HEK293 (cell line): ENCODE results near the gene DEDD2.

ENCODE experiments used
- GFI1B ChIP-seq: fragments of 450-650 bp; formaldehyde crosslinking; IDR thresholded peaks from 2 replicates; pipeline ENCODE4 v1.5.1; 2016; ENCODE audit warnings: missing biosample characterization, missing genetic modification characterization
- HOXC10 ChIP-seq: sonication (generic); formaldehyde crosslinking; IDR thresholded peaks from 2 replicates; pipeline ENCODE4 v1.8.1; 2023; ENCODE audit warnings: mild to moderate bottlenecking, missing genetic modification reagents
- HOXD13 ChIP-seq: sonication (generic); formaldehyde crosslinking; IDR thresholded peaks from 2 replicates; pipeline ENCODE4 v1.8.0; 2022; ENCODE audit warnings: missing genetic modification reagents, borderline replicate concordance
- KLF9 ChIP-seq: fragments of 450-650 bp; formaldehyde crosslinking; IDR thresholded peaks from 2 replicates; pipeline ENCODE4 v1.5.1; 2016; ENCODE audit warnings: missing biosample characterization, missing genetic modification characterization, low read depth
- OSR2 ChIP-seq: fragments of 450-650 bp; formaldehyde crosslinking; IDR thresholded peaks from 2 replicates; pipeline ENCODE4 v1.5.1; 2016; ENCODE audit warnings: missing biosample characterization, missing genetic modification characterization
- OVOL3 ChIP-seq: fragments of 450-650 bp; formaldehyde crosslinking; IDR thresholded peaks from 2 replicates; pipeline ENCODE4 v1.5.1; 2016; ENCODE audit warnings: missing biosample characterization, missing genetic modification characterization
- PRDM10 ChIP-seq: fragments of 450-650 bp; formaldehyde crosslinking; IDR thresholded peaks from 2 replicates; pipeline ENCODE4 v1.5.1; 2016; ENCODE audit warnings: missing biosample characterization, missing genetic modification characterization
- SCRT2 ChIP-seq: fragments of 450-650 bp; formaldehyde crosslinking; IDR thresholded peaks from 2 replicates; pipeline ENCODE4 v1.5.1; 2016; ENCODE audit warnings: missing biosample characterization, missing genetic modification characterization
- TCF7L2 ChIP-seq: IDR thresholded peaks from 2 replicates; pipeline ENCODE4 v1.6.1; 2011; ENCODE audit warnings: low read depth, mild to moderate bottlenecking, inconsistent platforms, low read length, moderate library complexity, borderline replicate concordance
- ZBTB44 ChIP-seq: fragments of 450-650 bp; IDR thresholded peaks from 2 replicates; pipeline ENCODE4 v1.5.1; 2018; ENCODE audit warnings: missing biosample characterization, mild to moderate bottlenecking, missing genetic modification characterization
- ZBTB48 ChIP-seq: fragments of 450-650 bp; formaldehyde crosslinking; IDR thresholded peaks from 2 replicates; pipeline ENCODE4 v1.5.1; 2016; ENCODE audit warnings: missing biosample characterization, missing genetic modification characterization
- ZFP69B ChIP-seq: fragments of 450-650 bp; formaldehyde crosslinking; IDR thresholded peaks from 2 replicates; pipeline ENCODE4 v1.5.1; 2016; ENCODE audit warnings: missing biosample characterization, missing genetic modification characterization
- ZNF112 ChIP-seq: fragments of 450-650 bp; formaldehyde crosslinking; IDR thresholded peaks from 2 replicates; pipeline ENCODE4 v1.5.0; 2017; ENCODE audit warnings: missing biosample characterization, missing genetic modification characterization
- ZNF146 ChIP-seq: fragments of 450-650 bp; formaldehyde crosslinking; IDR thresholded peaks from 2 replicates; pipeline ENCODE4 v1.5.1; 2016; ENCODE audit warnings: missing biosample characterization, missing genetic modification characterization
- ZNF174 ChIP-seq: fragments of 450-650 bp; formaldehyde crosslinking; IDR thresholded peaks from 2 replicates; pipeline ENCODE4 v1.5.0; 2017; ENCODE audit warnings: missing biosample characterization, mild to moderate bottlenecking, missing genetic modification characterization
- ZNF24 ChIP-seq: fragments of 450-650 bp; formaldehyde crosslinking; IDR thresholded peaks from 2 replicates; pipeline ENCODE4 v1.5.1; 2016; ENCODE audit warnings: missing biosample characterization, missing genetic modification characterization
- ZNF26 ChIP-seq: fragments of 450-650 bp; formaldehyde crosslinking; IDR thresholded peaks from 2 replicates; pipeline ENCODE4 v1.5.1; 2016; ENCODE audit warnings: missing biosample characterization, missing genetic modification characterization
- ZNF266 ChIP-seq: fragments of 450-650 bp; formaldehyde crosslinking; IDR thresholded peaks from 2 replicates; pipeline ENCODE4 v1.5.1; 2016; ENCODE audit warnings: missing biosample characterization, missing genetic modification characterization, low read depth
- ZNF335 ChIP-seq: fragments of 450-650 bp; formaldehyde crosslinking; conservative IDR thresholded peaks from 2 replicates; pipeline ENCODE4 v1.5.1; 2016; ENCODE audit warnings: missing biosample characterization, missing genetic modification characterization
- ZNF354C ChIP-seq: fragments of 450-650 bp; formaldehyde crosslinking; IDR thresholded peaks from 2 replicates; pipeline ENCODE4 v1.5.1; 2016; ENCODE audit warnings: missing biosample characterization, missing genetic modification characterization, low read depth, borderline replicate concordance
- ZNF366 ChIP-seq: fragments of 450-650 bp; formaldehyde crosslinking; conservative IDR thresholded peaks from 2 replicates; pipeline ENCODE4 v1.5.1; 2016; ENCODE audit warnings: missing biosample characterization, missing genetic modification characterization
- ZNF544 ChIP-seq: fragments of 450-650 bp; formaldehyde crosslinking; IDR thresholded peaks from 2 replicates; pipeline ENCODE4 v1.5.0; 2017; ENCODE audit warnings: missing biosample characterization, missing genetic modification characterization
- ZNF560 ChIP-seq: fragments of 450-650 bp; formaldehyde crosslinking; IDR thresholded peaks from 2 replicates; pipeline ENCODE4 v1.5.1; 2017; ENCODE audit warnings: missing biosample characterization, missing genetic modification characterization, borderline replicate concordance
- ZNF585B ChIP-seq: fragments of 450-650 bp; formaldehyde crosslinking; IDR thresholded peaks from 2 replicates; pipeline ENCODE4 v1.5.1; 2016; ENCODE audit warnings: missing biosample characterization, missing genetic modification characterization
- ZNF623 ChIP-seq: fragments of 450-650 bp; formaldehyde crosslinking; IDR thresholded peaks from 2 replicates; pipeline ENCODE4 v1.5.1; 2016; ENCODE audit warnings: missing biosample characterization, missing genetic modification characterization
- ZNF626 ChIP-seq: fragments of 450-650 bp; sonication (Bioruptor Pico); formaldehyde crosslinking; IDR thresholded peaks from 2 replicates; pipeline ENCODE4 v1.5.1; 2018; ENCODE audit warnings: missing biosample characterization, missing genetic modification characterization, inconsistent platforms
- ZNF664 ChIP-seq: fragments of 450-650 bp; formaldehyde crosslinking; IDR thresholded peaks from 2 replicates; pipeline ENCODE4 v1.5.1; 2016; ENCODE audit warnings: missing biosample characterization, missing genetic modification characterization
- ZNF704 ChIP-seq: fragments of 450-650 bp; formaldehyde crosslinking; IDR thresholded peaks from 2 replicates; pipeline ENCODE4 v1.5.1; 2016; ENCODE audit warnings: missing biosample characterization, missing genetic modification characterization
- ZNF707 ChIP-seq: fragments of 450-650 bp; formaldehyde crosslinking; IDR thresholded peaks from 2 replicates; pipeline ENCODE4 v1.5.1; 2016; ENCODE audit warnings: missing biosample characterization, missing genetic modification characterization
- ZNF747 ChIP-seq: fragments of 450-650 bp; formaldehyde crosslinking; IDR thresholded peaks from 2 replicates; pipeline ENCODE4 v1.5.1; 2016; ENCODE audit warnings: missing biosample characterization, missing genetic modification characterization
- ZNF791 ChIP-seq: fragments of 450-650 bp; formaldehyde crosslinking; IDR thresholded peaks from 2 replicates; pipeline ENCODE4 v1.5.1; 2016; ENCODE audit warnings: missing biosample characterization, missing genetic modification characterization
- ZSCAN30 ChIP-seq: fragments of 450-650 bp; IDR thresholded peaks from 2 replicates; pipeline ENCODE4 v1.5.1; 2018; ENCODE audit warnings: missing biosample characterization, mild to moderate bottlenecking, missing genetic modification characterization, moderate library complexity

The DEDD2 gene

GRCh38 chr19:42216653-42217519 is 591 bp downstream of the DEDD2 start (continued):
- TF ChIP-seq ZNF704 (tag by site-specific recombination) (no peak), ZNF24 (tag by site-specific recombination) (peak; percentile 45; the same call in 1 of the 2 replicates), SCRT2 (tag by site-specific recombination) (peak; percentile 87), ZNF747 (tag by site-specific recombination) (no peak), ZNF791 (tag by site-specific recombination) (no peak), ZNF560 (tag by site-specific recombination) (no peak), ZNF544 (tag by site-specific recombination) (no peak), OSR2 (tag by site-specific recombination) (no peak), ZNF354C (tag by site-specific recombination) (no peak), ZNF664 (tag by site-specific recombination) (no peak), ZFP69B (peak; percentile 93), ZNF112 (tag by site-specific recombination) (no peak), HOXD13 (no peak), PRDM10 (peak; percentile 100), HOXC10 (CRISPR knock-in tag) (no peak), ZNF366 (tag by site-specific recombination) (no peak), KLF9 (tag by site-specific recombination) (no peak; the same call in 1 of the 2 replicates), ZNF707 (no peak), ZSCAN30 (peak; percentile 69; the same call in 1 of the 2 replicates), OVOL3 (tag by site-specific recombination) (no peak), ZNF623 (no peak), ZNF626 (tag by site-specific recombination) (no peak), ZNF26 (tag by site-specific recombination) (no peak), ZNF335 (tag by site-specific recombination) (peak; percentile 91), ZNF585B (tag by site-specific recombination) (no peak), ZNF266 (no peak), ZBTB44 (tag by site-specific recombination) (no peak), ZNF146 (peak; percentile 39), GFI1B (no peak), ZBTB48 (tag by site-specific recombination) (peak; percentile 78), ZNF174 (no peak; the same call in 1 of the 2 replicates), TCF7L2 (no peak)
